Left colon (tissue), 2 donors: Measurements from ENCODE around the gene ACSM3. TPM values are rescaled to one million over a fixed set of nuclear protein-coding genes. Genes with fewer than 3 reads are reported as not detected.
"Not testable (repeated sequence)": the region's sequence is repeated elsewhere in the genome, so short reads cannot be mapped to it uniquely, and the experiment has no call there.

ENCODE experiments used
- ATAC-seq: fragments of 200-7000 bp; cut with Tn5 transposase; one replicate; pipeline ENCODE4 v1.9.1; 2020; ENCODE audit warnings: mild to moderate bottlenecking, moderate library complexity
- DNase-seq, 2 donors: peaks; one replicate each; pipeline ENCODE4 v3.0.0-alpha.2; 2020
- intact Hi-C, 2 donors: fragments of 100-400 bp; cut with DNase I in 1 of 2; cut with micrococcal nuclease in 1 of 2; formaldehyde crosslinking; loops; one replicate each; pipeline versions ENCODE4 v1.11.2 to v1.14.0; 2022; cut with DNase I, micrococcal nuclease
- total RNA-seq, 2 donors: library from RNA; stranded (reverse); fragmentation: NEBNext Ultra II Directional; extraction: Animal tissue kit (Norgen Biotek cat#: 25700); gene quantifications; one replicate each; pipeline ENCODE4 v1.2.1, GENCODE V29; 2021
- donor health status: DM: no; HTN: no; CAD: no.
- donor health status: DM: yes; HTN: yes; CAD: no.

The ACSM3 gene
- total RNA-seq, 2 donors from 2014 or later: 40.9 to 48.0 TPM

- DNase-seq (no peak), ATAC-seq (no peak)
- intact Hi-C loops: no loop called here
Observed at GRCh38 chr16:20750558-20750957, 13.3 kb upstream of the ACSM3 start.

- no peak for DNase-seq
- no peak for ATAC-seq
- intact Hi-C loops: no loop called here
Observed at GRCh38 chr16:20753727-20754126, 10.1 kb upstream of the ACSM3 start.

- DNase-seq (no peak), ATAC-seq (no peak)
- intact Hi-C loops: no loop called here
Observed at GRCh38 chr16:20755238-20755637, 8.6 kb upstream of the ACSM3 start.

- DNase-seq, intact Hi-C loops, ATAC-seq: not testable (repeated sequence)
Observed at GRCh38 chr16:20755799-20756198, 8.0 kb upstream of the ACSM3 start.

GRCh38 chr16:20760346-20760745 is 3.5 kb upstream of the ACSM3 start:
- intact Hi-C loops: no loop called here
- ATAC-seq (no peak), DNase-seq (no peak)

GRCh38 chr16:20761175-20761574 is 2.6 kb upstream of the ACSM3 start:
- DNase-seq (no peak), ATAC-seq (no peak)
- intact Hi-C loops: no loop called here

- intact Hi-C loops: no loop called here
Observed at GRCh38 chr16:20762404-20763123, 1.2 kb upstream of the ACSM3 start.

GRCh38 chr16:20764448-20764847 is 634 bp downstream of the ACSM3 start:
- ATAC-seq, DNase-seq, intact Hi-C loops: not testable (repeated sequence)

More at GRCh38 chr16:20762404-20763123, 1.2 kb upstream of the ACSM3 start:
- DNase-seq (no peak), ATAC-seq (no peak)

- DNase-seq (no peak), ATAC-seq (no peak)
- intact Hi-C loops: no loop called here
Observed at GRCh38 chr16:20765732-20766131, 1.9 kb downstream of the ACSM3 start.

- DNase-seq (no peak), ATAC-seq (no peak)
- intact Hi-C loops: no loop called here
Observed at GRCh38 chr16:20766294-20766693, 2.5 kb downstream of the ACSM3 start.

GRCh38 chr16:20767577-20767976 is 3.8 kb downstream of the ACSM3 start:
- intact Hi-C loops: no loop called here
- ATAC-seq: no peak
- DNase-seq: no peak

- intact Hi-C loops: no loop called here
- ATAC-seq: no peak
- DNase-seq: no peak
Observed at GRCh38 chr16:20768121-20768520, 4.3 kb downstream of the ACSM3 start.

- intact Hi-C loops: no loop called here
- ATAC-seq: no peak
- DNase-seq: no peak
Observed at GRCh38 chr16:20768818-20769217, 5.0 kb downstream of the ACSM3 start.

- ATAC-seq: no peak
- no peak for DNase-seq
- intact Hi-C loops: no loop called here
Observed at GRCh38 chr16:20773679-20774078, 9.9 kb downstream of the ACSM3 start.

GRCh38 chr16:20774703-20775362 is 11.0 kb downstream of the ACSM3 start:
- DNase-seq: peak; percentile 39 to 80
- intact Hi-C loops: no loop called here
- ATAC-seq: peak; percentile 93

- DNase-seq (no peak), ATAC-seq (no peak)
Observed at GRCh38 chr16:20781697-20782096, 17.9 kb downstream of the ACSM3 start.

GRCh38 chr16:20782470-20782869 is 18.7 kb downstream of the ACSM3 start:
- intact Hi-C loops: no loop called here
- no peak for ATAC-seq

More at GRCh38 chr16:20781697-20782096, 17.9 kb downstream of the ACSM3 start:
- intact Hi-C loops: no loop called here

GRCh38 chr16:20784204-20784603 is 20.4 kb downstream of the ACSM3 start:
- DNase-seq (no peak), ATAC-seq (no peak)
- intact Hi-C loops: no loop called here

More at GRCh38 chr16:20782470-20782869, 18.7 kb downstream of the ACSM3 start:
- DNase-seq: no peak

GRCh38 chr16:20789130-20789529 is 25.3 kb downstream of the ACSM3 start:
- ATAC-seq: no peak
- intact Hi-C loops: no loop called here
- DNase-seq: no peak

- intact Hi-C loops: no loop called here
- ATAC-seq: no peak
- DNase-seq: no peak
Observed at GRCh38 chr16:20791923-20792612, 28.3 kb downstream of the ACSM3 start.
